Endothelial cell (in vitro differentiated cells): ENCODE results near the gene RNF224. TPM values are rescaled to one million over a fixed set of nuclear protein-coding genes. Genes with fewer than 3 reads are reported as not detected.

Experiments
- DNase-seq: peaks from one replicate; pipeline ENCODE4 v3.0.0; 2021; ENCODE audit warnings: low spot score
- H3K27ac Mint-ChIP-seq: one replicate; pipeline ENCODE4 v1.8.0; 2021; ENCODE audit warnings: mixed read lengths, inconsistent platforms; ENCODE audit not compliant: unreplicated experiment
- H3K27me3 Mint-ChIP-seq: one replicate; pipeline ENCODE4 v1.8.0; 2021; ENCODE audit warnings: mild to moderate bottlenecking, moderate library complexity, mixed read lengths, inconsistent platforms; ENCODE audit not compliant: unreplicated experiment
- H3K36me3 Mint-ChIP-seq: one replicate; pipeline ENCODE4 v1.8.0; 2021; ENCODE audit warnings: mild to moderate bottlenecking, low read depth, mixed read lengths, inconsistent platforms; ENCODE audit not compliant: unreplicated experiment
- H3K4me1 Mint-ChIP-seq: one replicate; pipeline ENCODE4 v1.8.0; 2021; ENCODE audit warnings: mild to moderate bottlenecking, mixed read lengths, inconsistent platforms; ENCODE audit not compliant: unreplicated experiment
- H3K4me3 Mint-ChIP-seq: one replicate; pipeline ENCODE4 v1.8.0; 2021; ENCODE audit warnings: mild to moderate bottlenecking, mixed read lengths, inconsistent platforms; ENCODE audit not compliant: unreplicated experiment
- H3K9me3 Mint-ChIP-seq: one replicate; pipeline ENCODE4 v1.8.0; 2021; ENCODE audit warnings: mixed read lengths, inconsistent platforms; ENCODE audit not compliant: unreplicated experiment
- long read RNA-seq: library from polyadenylated mRNA; unstranded; transcript quantifications from one replicate; pipeline ENCODE4 v2.0.0, GENCODE V29; 2020; ENCODE audit not compliant: unreplicated experiment
- total RNA-seq: library from RNA; stranded (reverse); fragmentation: NEBNext Ultra II Directional; extraction: Animal tissue kit (Norgen Biotek cat#: 25700); gene quantifications from one replicate; pipeline ENCODE4 v1.2.1, GENCODE V29; 2021; ENCODE audit not compliant: unreplicated experiment
- TF ChIP-seq, protein P1 (sequence below): fragments of 200-600 bp; sonication (generic); IDR thresholded peaks from one replicate; pipeline ENCODE4 v1.5.0; 2021; ENCODE audit warnings: antibody characterized with exemption; ENCODE audit not compliant: unreplicated experiment

RNF224 gene
- not detected for total RNA-seq
- long read RNA-seq = 0 reads

DNA sequence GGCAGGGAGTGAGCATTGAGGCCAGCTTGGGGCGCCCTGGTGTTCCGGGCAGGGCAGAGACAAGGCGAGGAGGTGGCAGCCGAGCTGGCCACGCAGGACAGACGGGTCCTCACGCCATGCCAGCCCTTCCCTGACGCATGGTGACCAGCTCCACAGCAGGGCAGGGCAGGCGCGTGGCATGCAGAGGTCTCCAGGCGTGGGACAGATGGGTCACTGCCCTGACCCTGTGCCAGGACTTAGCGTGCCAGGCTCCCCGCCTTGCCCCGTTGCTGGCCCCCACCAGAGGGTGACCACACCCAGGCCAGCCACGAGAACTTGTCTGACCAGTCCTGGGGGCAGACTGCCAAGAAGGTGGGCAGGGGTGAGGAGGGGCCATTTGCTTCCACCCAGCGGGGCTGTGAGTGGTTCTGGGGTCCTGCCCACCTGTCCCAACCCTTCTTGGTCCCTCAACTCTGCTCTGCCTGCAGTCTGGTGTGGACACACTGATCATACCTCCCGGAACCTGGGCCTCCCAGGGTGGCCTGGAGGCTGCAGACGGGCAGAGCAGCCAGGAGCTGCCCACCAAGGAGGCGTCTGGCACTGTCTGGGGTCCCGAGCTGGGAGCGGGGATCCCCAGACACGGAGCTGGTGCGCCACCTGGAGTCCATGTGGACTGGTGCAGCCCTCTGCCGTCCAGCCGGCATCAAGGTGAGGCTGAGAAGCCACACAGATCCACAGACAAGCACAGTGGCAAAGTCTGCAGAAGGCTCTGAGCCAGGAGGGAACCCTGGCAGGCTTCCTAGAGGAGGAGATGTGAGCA is at the start of gene RNF224:
RNF224 (plus strand) TSS at position 449 of the 799 bp plus-strand sequence. CDS start 834 bp downstream, outside the sequence.
- Mint-ChIP-seq H3K9me3 (no peaks in the 10 kb centered on the region), H3K4me1 (no peaks in the 10 kb centered on the region), H3K36me3 (no peaks in the 10 kb centered on the region), H3K27ac (no peak within 1 kb of the TSS), H3K4me3 (no peak within 1 kb of the TSS), H3K27me3 (peaks cover 7% of the 10 kb centered on the region)
- peak; percentile 84 for DNase-seq
- TF ChIP-seq, protein P1, sequence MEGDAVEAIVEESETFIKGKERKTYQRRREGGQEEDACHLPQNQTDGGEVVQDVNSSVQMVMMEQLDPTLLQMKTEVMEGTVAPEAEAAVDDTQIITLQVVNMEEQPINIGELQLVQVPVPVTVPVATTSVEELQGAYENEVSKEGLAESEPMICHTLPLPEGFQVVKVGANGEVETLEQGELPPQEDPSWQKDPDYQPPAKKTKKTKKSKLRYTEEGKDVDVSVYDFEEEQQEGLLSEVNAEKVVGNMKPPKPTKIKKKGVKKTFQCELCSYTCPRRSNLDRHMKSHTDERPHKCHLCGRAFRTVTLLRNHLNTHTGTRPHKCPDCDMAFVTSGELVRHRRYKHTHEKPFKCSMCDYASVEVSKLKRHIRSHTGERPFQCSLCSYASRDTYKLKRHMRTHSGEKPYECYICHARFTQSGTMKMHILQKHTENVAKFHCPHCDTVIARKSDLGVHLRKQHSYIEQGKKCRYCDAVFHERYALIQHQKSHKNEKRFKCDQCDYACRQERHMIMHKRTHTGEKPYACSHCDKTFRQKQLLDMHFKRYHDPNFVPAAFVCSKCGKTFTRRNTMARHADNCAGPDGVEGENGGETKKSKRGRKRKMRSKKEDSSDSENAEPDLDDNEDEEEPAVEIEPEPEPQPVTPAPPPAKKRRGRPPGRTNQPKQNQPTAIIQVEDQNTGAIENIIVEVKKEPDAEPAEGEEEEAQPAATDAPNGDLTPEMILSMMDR = peak; percentile 81

DNA sequence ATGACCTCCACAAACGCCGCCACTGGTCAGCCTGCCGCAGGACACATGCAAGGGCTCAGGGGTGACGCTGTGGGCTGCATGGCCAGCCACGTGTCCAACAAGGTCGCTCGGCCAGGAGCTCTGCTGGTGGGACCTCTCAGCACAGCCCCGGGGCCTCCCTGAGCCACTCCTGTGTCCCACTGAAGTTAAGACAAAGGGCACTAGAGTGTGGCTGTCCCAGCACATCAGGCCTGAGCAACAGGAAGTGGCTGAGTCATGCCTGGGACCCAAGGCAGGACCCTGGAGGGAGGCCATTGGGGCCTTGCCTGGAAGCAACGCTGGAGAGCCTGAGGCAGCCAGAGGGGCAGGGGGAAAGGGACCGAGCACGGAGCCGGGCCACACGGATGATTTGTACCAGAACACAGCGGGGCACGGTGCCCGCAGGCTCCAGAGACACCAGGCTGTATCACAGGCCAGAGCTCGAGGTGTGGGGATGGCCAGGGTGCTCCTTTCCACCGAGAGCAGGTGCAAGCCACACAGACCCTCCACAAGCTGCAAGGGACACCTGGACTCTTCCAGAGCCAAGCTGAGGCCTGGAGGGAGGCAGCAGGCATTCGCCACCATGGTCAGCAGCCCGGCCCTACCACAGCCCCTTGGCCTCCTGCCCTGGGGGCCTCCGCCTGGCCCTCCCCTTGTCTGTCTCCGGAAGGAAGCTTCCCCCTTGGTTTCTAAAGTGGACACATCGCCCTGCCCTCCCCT is 48.9 kb upstream of the RNF224 start:
- TF ChIP-seq, protein P1 = no peak
- Mint-ChIP-seq H3K27ac (no peak overlapping the region), H3K36me3 (peaks cover 13% of the 10 kb centered on the region), H3K4me3 (no peak overlapping the region), H3K9me3 (no peaks in the 10 kb centered on the region), H3K27me3 (peaks cover 9% of the 10 kb centered on the region), H3K4me1 (no peaks in the 10 kb centered on the region)
- DNase-seq = no peak

- Mint-ChIP-seq H3K4me3 (no peak overlapping the region), H3K4me1 (no peaks in the 10 kb centered on the region), H3K9me3 (no peaks in the 10 kb centered on the region), H3K27ac (no peak overlapping the region), H3K27me3 (peaks cover 9% of the 10 kb centered on the region), H3K36me3 (peaks cover 14% of the 10 kb centered on the region)
- DNase-seq = no peak
- TF ChIP-seq, protein P1 = no peak
These were observed 48.2 kb upstream of the RNF224 start for GRCh38 chr9:137178939-137179630.

DNA sequence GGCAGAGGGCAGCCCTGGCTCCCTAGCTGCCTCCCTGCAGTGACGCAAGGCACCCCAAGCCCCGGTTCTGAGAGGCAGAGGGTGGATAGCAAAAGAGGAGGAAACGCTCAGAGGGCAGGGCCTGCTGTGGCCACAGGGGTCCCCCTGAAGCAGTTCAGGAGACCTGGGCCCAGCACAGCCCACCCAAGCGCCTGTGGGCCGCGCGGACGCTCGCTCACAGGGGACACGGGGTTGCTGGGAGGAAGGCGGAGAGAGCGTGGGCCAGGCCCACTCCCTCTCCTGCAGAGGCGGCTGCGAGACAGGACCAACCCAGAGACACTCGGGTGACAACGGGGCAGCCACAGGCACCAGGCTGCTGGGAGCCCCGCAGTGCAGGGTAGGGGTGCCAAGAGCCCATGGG is 47.5 kb upstream of the RNF224 start:
- Mint-ChIP-seq H3K4me3 (no peak overlapping the region), H3K4me1 (no peaks in the 10 kb centered on the region), H3K27ac (no peak overlapping the region), H3K9me3 (no peaks in the 10 kb centered on the region), H3K36me3 (peaks cover 19% of the 10 kb centered on the region), H3K27me3 (peaks cover 9% of the 10 kb centered on the region)
- DNase-seq = no peak
- TF ChIP-seq, protein P1 = no peak
